ENCODE measurements around the gene ERO1B. TPM values are rescaled to one million over a fixed set of nuclear protein-coding genes. Genes with fewer than 3 reads are reported as not detected.

Gene ERO1B
- total and polyA plus RNA-seq, 2 of the 13 experiments (the other 11 are each of a cell fraction or from before 2014, with no cell fraction given): 1.6 to 2.1 TPM

GRCh38 chr1:236222632-236223031 is 59.1 kb downstream of the ERO1B start (continued):
- TF ChIP-seq, protein P1, sequence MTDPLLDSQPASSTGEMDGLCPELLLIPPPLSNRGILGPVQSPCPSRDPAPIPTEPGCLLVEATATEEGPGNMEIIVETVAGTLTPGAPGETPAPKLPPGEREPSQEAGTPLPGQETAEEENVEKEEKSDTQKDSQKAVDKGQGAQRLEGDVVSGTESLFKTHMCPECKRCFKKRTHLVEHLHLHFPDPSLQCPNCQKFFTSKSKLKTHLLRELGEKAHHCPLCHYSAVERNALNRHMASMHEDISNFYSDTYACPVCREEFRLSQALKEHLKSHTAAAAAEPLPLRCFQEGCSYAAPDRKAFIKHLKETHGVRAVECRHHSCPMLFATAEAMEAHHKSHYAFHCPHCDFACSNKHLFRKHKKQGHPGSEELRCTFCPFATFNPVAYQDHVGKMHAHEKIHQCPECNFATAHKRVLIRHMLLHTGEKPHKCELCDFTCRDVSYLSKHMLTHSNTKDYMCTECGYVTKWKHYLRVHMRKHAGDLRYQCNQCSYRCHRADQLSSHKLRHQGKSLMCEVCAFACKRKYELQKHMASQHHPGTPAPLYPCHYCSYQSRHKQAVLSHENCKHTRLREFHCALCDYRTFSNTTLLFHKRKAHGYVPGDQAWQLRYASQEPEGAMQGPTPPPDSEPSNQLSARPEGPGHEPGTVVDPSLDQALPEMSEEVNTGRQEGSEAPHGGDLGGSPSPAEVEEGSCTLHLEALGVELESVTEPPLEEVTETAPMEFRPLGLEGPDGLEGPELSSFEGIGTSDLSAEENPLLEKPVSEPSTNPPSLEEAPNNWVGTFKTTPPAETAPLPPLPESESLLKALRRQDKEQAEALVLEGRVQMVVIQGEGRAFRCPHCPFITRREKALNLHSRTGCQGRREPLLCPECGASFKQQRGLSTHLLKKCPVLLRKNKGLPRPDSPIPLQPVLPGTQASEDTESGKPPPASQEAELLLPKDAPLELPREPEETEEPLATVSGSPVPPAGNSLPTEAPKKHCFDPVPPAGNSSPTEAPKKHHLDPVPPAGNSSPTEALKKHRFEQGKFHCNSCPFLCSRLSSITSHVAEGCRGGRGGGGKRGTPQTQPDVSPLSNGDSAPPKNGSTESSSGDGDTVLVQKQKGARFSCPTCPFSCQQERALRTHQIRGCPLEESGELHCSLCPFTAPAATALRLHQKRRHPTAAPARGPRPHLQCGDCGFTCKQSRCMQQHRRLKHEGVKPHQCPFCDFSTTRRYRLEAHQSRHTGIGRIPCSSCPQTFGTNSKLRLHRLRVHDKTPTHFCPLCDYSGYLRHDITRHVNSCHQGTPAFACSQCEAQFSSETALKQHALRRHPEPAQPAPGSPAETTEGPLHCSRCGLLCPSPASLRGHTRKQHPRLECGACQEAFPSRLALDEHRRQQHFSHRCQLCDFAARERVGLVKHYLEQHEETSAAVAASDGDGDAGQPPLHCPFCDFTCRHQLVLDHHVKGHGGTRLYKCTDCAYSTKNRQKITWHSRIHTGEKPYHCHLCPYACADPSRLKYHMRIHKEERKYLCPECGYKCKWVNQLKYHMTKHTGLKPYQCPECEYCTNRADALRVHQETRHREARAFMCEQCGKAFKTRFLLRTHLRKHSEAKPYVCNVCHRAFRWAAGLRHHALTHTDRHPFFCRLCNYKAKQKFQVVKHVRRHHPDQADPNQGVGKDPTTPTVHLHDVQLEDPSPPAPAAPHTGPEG (CRISPR knock-in tag; IDR thresholded peaks at IDR 0.05): no peak
- TF ChIP-seq ZNF577 (CRISPR knock-in tag; IDR thresholded peaks at IDR 0.05; ENCODE audit: borderline replicate concordance, low read depth): no peak

DNA sequence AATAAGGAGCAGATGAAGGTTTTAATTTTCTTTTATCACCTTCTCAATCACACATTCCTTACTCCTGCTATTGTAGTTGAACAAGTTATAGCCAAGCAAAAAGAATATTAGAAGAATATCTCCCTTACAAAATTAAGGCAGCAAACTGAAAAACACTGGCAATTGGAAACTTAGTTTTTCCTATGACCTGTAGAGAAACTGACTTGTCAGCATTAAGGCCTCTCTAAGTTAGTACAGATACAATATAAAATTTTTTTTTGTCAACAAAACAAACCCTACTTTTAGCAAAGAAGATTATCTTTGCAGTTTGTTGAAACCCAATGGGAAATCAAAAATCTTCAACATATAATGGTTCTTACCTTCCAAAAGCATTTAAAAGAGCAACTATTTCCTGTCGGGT is 61.3 kb downstream of the ERO1B start:
- no peak for DNase-seq (ENCODE audit: low spot score)
- TF ChIP-seq MAFF (IDR thresholded peaks at IDR 0.05; ENCODE audit: low read depth, low read length): peak; percentile 72
- peak; percentile 67 to 85 for TF ChIP-seq MAFK (conservative IDR thresholded peaks at IDR 0.05 in 1 of 2, IDR thresholded peaks at IDR 0.05 in 1 of 2; ENCODE audit: low read length in 2 of 2)
- TF ChIP-seq KMT2B (CRISPR knock-in tag; IDR thresholded peaks at IDR 0.05): no peak
- H3K36me3 ChIP-seq (replicated peaks in 1 of 2; ENCODE audit: control insufficient read depth in 1 of 2, insufficient read depth in 2 of 2, low read length in 2 of 2): no peaks in the 10 kb centered on the region

More for the DNA sequence above, 61.3 kb downstream of the ERO1B start:
- Histone ChIP-seq H3K27me3 (ENCODE audit: control insufficient read depth in 1 of 2, insufficient read depth in 2 of 2, low read length in 2 of 2) (no peaks in the 10 kb centered on the region; a peak in 1 of 5 replicates), H4K20me1 (ENCODE audit: insufficient read depth, low read length) (no peaks in the 10 kb centered on the region), H3K9me3 (ENCODE audit: low read length) (no peaks in the 10 kb centered on the region), H3K27ac (ENCODE audit: extremely low read length, insufficient read depth, low read length) (no peak overlapping the region), H3K79me2 (ENCODE audit: insufficient read depth, low read length) (no peaks in the 10 kb centered on the region), H3K4me1 (ENCODE audit: insufficient read depth, low read length) (no peaks in the 10 kb centered on the region), H2AFZ (ENCODE audit: low read length) (no peak overlapping the region), H3K9ac (ENCODE audit: insufficient read depth, low read depth, low read length) (no peak overlapping the region), H3K4me3 (replicated peaks in 1 of 3; ENCODE audit: insufficient read depth in 1 of 3, low read depth in 2 of 3, low read length in 3 of 3) (no peak overlapping the region), H3K4me2 (ENCODE audit: low read depth, low read length) (no peak overlapping the region)
- WGBS (ENCODE audit: low lambda C conversion rate): 93% methylated on average over 1 of the region's 1 CpG
- FAIRE-seq: no peak
- intact Hi-C loops (cut with micrococcal nuclease; ENCODE audit: unreplicated experiment) (no loop called here), in situ Hi-C loops (cut with HindIII; ENCODE audit: extremely low pct_ligation_motif_present, low pct_unique_long_range_greater_than_20kb) (no loop called here)
- no TSS peak for BruUV-seq (replicated peaks)
- CTCF ChIA-PET (ENCODE audit: low intra/inter-chr PET ratio, low total read pairs): no interaction called here
- POLR2A ChIA-PET: no interaction called here
- ATAC-seq: no peak
